ENCODE data around the gene MRPL4. TPM values are rescaled to one million over a fixed set of nuclear protein-coding genes. Genes with fewer than 3 reads are reported as not detected.

Gene MRPL4
- total and polyA plus RNA-seq, 10 of the 15 experiments (the other 5 are each of a cell fraction or from before 2014, with no cell fraction given): 0.79 to 221 (median 112) TPM

DNA sequence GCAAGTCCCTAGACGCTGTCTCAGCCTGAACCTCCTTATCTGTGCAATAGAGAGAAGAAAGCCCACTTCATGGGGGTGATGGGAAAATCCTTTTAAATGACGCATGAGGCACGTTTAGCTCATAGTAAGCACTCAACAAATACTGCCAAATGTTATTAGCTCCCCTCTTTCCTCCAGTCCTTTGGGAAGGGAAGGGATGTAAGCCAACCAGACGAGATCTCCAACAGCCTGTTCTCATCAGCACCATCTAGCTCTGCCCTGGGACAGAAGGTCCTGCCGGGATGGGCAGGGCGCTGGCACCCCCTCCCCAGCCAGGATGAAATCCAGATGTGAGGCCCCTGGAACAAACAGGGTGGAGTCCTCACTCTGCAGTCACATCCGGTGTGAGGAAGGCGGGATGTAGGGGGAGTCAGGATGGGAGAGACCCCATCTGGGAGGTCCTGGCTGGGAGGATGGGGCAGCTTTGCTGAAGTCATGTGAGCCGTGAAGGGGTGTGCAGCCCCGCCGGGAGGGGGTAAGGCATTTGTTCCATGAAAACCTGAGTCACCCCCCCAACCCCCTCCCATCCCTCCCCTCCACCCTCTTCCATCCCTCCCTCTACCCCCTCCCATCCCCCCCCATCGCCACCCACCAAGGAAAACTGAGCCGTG lies 25.5 kb upstream of the MRPL4 start:
- ChIA-PET CTCF (interaction anchor here (0.5 to 9.8 kb wide), 5 partner anchors 8 to 35 kb away, joined by 3 to 148 read pairs (median 7); partner anchors contain the start of gene MRPL4), POLR2A (interaction anchor here (0.6 kb wide), 1 partner anchor 211 kb away, joined by 5 read pairs; no protein-coding TSS in a partner anchor), SMC1A (ENCODE audit: uncharacterized antibody, unreplicated experiment) (interaction anchor here (0.6 to 8.8 kb wide), 8 partner anchors 17 to 298 kb away, joined by 3 to 78 read pairs (median 4); partner anchors contain the start of gene DNMT1), RAD21 (ENCODE audit: unreplicated experiment) (interaction anchor here (0.8 to 8.2 kb wide), 4 partner anchors 9 to 32 kb away, joined by 3 to 98 read pairs (median 6); partner anchors contain the start of gene MRPL4)
- no TSS peak for BruUV-seq (replicated peaks)
- WGBS (ENCODE audit: insufficient coverage, insufficient replicate concordance, low lambda C conversion rate, missing lambda C conversion rate): 80% methylated on average over 12 of the region's 13 CpGs
- H3K4me2 ChIP-seq (ENCODE audit: control insufficient read depth, insufficient read depth): no peak overlapping the region
- DNase-seq (ENCODE audit: low read depth, low spot score) (no peak), FAIRE-seq (no peak), ATAC-seq (no peak)
- H3K9me3 ChIP-seq (replicated peaks; ENCODE audit: control insufficient read depth, insufficient read depth, low read length): no peaks in the 10 kb centered on the region; the same call in 2 of the 3 replicates
- in situ Hi-C loops (cut with MboI) (loop anchor here (25.0 kb wide), 1 partner anchor 1089 kb away; the partner anchor contains the start of genes OR7G3 and ZNF317), intact Hi-C loops (cut with micrococcal nuclease; ENCODE audit: unreplicated experiment) (no loop called here)
- H3K4me1 ChIP-seq (ENCODE audit: control insufficient read depth, insufficient read depth, low read length): peaks cover 31% of the 10 kb centered on the region
- peaks cover 59% of the 10 kb centered on the region for H3K79me2 ChIP-seq (ENCODE audit: control insufficient read depth, insufficient read depth, low read length)
- H3K27me3 ChIP-seq (replicated peaks in 1 of 2; ENCODE audit: control insufficient read depth in 2 of 2, insufficient read depth in 2 of 2, low read length in 1 of 2): no peaks in the 10 kb centered on the region
- H3K36me3 ChIP-seq (ENCODE audit: control insufficient read depth in 2 of 2, insufficient read depth in 2 of 2, low read length in 1 of 2): peaks cover 5 to 11% of the 10 kb centered on the region in 2 experiments; a peak in 3 of 4 replicates
- no peak overlapping the region for H2AFZ ChIP-seq (ENCODE audit: control insufficient read depth, low read depth, low read length)
- TF ChIP-seq SKIL (IDR thresholded peaks at IDR 0.05; ENCODE audit: low read depth, poor library complexity, severe bottlenecking) (no peak), NFIC (IDR thresholded peaks at IDR 0.05; ENCODE audit: low read depth, low read length) (no peak), CEBPB (IDR thresholded peaks at IDR 0.05; ENCODE audit: borderline replicate concordance in 1 of 2, low read depth in 2 of 2, low read length in 2 of 2) (no peak), GATAD2B (conservative IDR thresholded peaks at IDR 0.05; ENCODE audit: low read depth) (no peak), PAX5 (IDR thresholded peaks at IDR 0.05; ENCODE audit: borderline replicate concordance, low read depth, low read length) (no peak)
- no peak overlapping the region for H3K9ac ChIP-seq (ENCODE audit: control insufficient read depth, insufficient read depth, low read length)
- no peak overlapping the region for H3K27ac ChIP-seq (ENCODE audit: control insufficient read depth, insufficient read depth)
- no peak overlapping the region for H3K4me3 ChIP-seq
- H4K20me1 ChIP-seq (ENCODE audit: control insufficient read depth, insufficient read depth): no peaks in the 10 kb centered on the region

Data from GM12878 (cell line).